ENCODE measurements around the gene KCTD13.

DNA sequence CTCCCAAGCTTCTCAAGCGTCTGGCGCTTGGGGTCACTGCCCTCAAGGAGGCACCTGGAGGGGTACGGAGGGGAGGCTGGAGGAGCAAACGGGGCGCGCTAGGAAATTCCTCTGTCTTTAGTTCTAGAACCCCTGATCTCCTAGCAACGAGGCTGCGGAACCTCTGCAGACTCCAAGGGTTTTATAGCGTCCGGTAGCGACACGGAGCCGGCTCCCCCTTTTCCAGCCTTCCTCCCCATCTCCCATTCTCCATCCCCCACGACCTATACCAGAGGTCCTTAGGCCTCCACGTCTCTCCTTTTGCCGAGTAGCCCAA is 62.4 kb downstream of the KCTD13 start:
- TF ChIP-seq TCF7L2 (IDR thresholded peaks at IDR 0.05; ENCODE audit: borderline replicate concordance, low read depth, low read length), result no peak
- TF ChIP-seq ZNF19 (tag by site-specific recombination; IDR thresholded peaks at IDR 0.05; ENCODE audit: low read depth), result no peak
- TF ChIP-seq, protein P1, sequence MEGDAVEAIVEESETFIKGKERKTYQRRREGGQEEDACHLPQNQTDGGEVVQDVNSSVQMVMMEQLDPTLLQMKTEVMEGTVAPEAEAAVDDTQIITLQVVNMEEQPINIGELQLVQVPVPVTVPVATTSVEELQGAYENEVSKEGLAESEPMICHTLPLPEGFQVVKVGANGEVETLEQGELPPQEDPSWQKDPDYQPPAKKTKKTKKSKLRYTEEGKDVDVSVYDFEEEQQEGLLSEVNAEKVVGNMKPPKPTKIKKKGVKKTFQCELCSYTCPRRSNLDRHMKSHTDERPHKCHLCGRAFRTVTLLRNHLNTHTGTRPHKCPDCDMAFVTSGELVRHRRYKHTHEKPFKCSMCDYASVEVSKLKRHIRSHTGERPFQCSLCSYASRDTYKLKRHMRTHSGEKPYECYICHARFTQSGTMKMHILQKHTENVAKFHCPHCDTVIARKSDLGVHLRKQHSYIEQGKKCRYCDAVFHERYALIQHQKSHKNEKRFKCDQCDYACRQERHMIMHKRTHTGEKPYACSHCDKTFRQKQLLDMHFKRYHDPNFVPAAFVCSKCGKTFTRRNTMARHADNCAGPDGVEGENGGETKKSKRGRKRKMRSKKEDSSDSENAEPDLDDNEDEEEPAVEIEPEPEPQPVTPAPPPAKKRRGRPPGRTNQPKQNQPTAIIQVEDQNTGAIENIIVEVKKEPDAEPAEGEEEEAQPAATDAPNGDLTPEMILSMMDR (tag by site-specific recombination; IDR thresholded peaks at IDR 0.05), result no peak
- no peak for TF ChIP-seq ZBTB21 (tag by site-specific recombination; IDR thresholded peaks at IDR 0.05)
- no peak for TF ChIP-seq ZNF785 (tag by site-specific recombination; IDR thresholded peaks at IDR 0.05)
- TF ChIP-seq ZNF184 (tag by site-specific recombination; IDR thresholded peaks at IDR 0.05), result no peak
- no peak for TF ChIP-seq FEZF1 (tag by site-specific recombination; IDR thresholded peaks at IDR 0.05)
- no peak for TF ChIP-seq TRIM28 (IDR thresholded peaks at IDR 0.05; ENCODE audit: borderline replicate concordance, low read length)
- no peak for TF ChIP-seq ZIC2 (tag by site-specific recombination; IDR thresholded peaks at IDR 0.05)
